Measurements from ENCODE around the gene MRPS5.

MRPS5 gene

GRCh38 chr2:95061601-95062183, 59.9 kb downstream of the MRPS5 start:
- no peak for TF ChIP-seq CTCF (IDR thresholded peaks at IDR 0.05)

DNA sequence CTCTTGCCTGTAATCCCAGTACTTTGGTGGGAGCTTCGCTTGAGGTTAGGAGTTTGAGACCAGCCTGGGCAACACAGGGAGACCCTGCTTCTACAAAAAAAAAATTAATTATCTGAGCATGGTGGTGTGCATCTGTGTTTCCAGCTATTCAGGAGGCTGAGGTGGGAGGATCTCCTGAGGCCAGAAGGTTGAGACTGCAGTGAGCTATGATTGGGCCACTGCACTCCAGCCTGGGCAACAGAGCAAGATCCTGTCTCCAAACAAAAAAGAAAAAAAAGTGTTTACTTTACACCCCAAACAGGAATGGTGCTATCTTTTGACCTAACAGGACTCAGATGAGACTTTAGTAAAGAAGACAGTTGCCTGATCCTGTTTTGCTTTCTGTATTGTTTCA, 60.5 kb downstream of the MRPS5 start:
- TF ChIP-seq CTCF (IDR thresholded peaks at IDR 0.05), result no peak

DNA sequence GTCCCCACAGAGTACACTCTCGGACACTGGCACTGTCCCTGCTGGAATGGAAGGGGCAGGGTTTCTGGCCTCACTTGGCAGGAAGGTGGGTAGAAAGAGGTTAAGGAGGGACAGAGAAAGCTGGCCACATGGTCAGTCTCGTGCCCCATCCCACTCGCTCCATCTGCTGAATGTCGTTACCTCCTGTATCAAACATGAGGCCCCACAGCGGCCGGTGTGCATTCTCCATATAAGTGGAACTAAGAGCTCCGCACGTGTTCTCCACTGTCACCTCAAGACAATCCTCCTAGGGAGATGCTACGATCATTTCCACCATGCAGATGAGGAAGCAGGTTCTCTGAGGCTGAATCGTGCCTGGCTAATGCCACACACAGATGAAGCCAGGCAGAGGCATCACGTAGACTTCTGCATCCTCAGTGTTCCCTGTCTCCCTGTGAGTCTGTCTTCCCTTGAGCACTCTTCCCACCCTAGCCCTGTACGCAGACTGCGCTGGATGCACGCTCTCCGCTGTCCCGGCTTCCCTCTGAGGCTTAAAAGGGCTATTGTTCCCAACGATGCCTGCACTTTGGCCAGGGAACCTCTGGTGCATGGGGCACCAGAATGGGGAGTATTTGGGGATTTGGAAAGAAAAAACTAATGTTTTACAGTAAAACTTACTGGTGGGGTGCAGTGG, 61.0 kb downstream of the MRPS5 start:
- no peak for TF ChIP-seq CTCF (IDR thresholded peaks at IDR 0.05)

GRCh38 chr2:95059656-95060370, 61.8 kb downstream of the MRPS5 start:
- TF ChIP-seq CTCF (IDR thresholded peaks at IDR 0.05), result no peak

DNA sequence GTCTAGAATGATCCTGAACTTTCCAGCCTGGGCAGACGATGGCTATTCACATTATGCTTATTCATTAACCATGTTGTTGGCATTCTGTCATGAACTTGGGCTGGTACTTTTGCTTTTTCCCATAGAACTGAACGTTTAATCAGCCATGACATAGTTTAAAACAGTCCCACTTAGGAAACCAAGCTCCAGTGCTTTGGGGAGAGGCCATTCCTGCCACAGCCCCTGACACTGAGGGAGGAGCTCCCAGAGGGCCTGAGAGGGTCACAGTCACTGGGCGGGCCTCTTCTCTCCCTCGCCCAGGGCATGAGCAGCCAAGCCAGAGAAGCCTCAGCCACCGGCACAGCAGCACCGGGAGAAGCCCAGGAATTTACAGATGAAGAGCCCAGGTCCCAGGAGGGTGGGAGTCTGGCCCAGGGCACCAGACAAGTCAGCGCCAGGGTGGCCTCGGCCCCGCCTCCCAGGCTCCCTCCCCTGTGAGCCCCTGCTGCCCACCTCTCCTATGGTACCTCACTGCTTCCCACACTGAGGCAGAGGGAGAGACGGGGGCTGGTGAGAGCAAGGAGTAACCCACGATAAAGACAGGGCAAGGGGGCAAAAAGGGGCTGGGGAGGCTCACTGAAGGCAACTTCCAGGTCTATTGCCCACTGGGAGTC, 62.5 kb downstream of the MRPS5 start:
- TF ChIP-seq CTCF (IDR thresholded peaks at IDR 0.05), result no peak

GRCh38 chr2:95058466-95058988, 63.1 kb downstream of the MRPS5 start:
- no peak for TF ChIP-seq CTCF (IDR thresholded peaks at IDR 0.05)

DNA sequence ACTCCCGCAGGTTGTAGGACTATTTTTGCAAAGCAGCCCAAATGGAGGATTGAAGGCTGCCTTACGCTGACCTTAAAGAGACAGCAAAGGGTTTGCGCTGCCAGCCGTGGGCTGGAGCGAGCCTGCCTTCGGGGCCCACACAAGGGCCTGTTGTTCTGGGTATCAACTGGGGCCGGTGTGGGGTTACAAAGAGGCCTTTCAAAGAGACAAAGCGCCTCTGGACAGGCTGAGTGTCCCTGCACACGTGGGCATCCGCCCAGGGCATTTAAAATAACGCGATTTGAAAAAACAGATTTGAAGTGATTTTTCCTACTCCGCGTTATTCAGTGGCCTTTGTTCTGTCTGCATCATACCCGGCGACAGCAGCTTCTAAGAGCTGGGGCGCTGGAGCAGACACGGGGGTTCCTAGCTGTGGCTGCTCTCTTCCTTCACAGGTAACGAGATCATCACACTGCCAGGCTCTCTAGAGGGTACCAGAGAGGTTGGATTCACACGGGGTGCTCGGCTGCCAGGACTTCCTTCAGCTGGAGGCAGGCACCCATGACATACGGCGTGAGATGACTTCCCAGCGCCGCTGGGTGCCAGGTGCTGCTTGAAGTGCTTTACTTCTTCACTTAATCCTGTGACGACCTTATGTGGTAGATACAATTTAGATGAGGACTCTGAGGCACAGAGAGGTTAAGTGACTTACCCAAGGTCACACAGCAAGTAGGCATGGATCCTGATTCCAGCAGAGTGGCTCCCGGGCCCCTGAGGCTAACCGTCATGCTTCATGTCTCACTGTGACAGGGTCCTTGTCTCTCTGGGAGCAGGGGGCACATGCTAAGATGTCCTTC, 63.9 kb downstream of the MRPS5 start:
- TF ChIP-seq CTCF (IDR thresholded peaks at IDR 0.05), result no peak

All from LNCAP (cell line).